CD4-positive, alpha-beta T cell treated with Interleukin-10 for 1 hour (primary cell): ENCODE measurements around the gene KLHDC10.
"Not testable (repeated sequence)": the region's sequence is repeated elsewhere in the genome, so short reads cannot be mapped to it uniquely, and the experiment has no call there.

Source experiments
- DNase-seq: peaks from one replicate; pipeline ENCODE4 v3.0.0-alpha.2; 2020

The KLHDC10 gene

DNA sequence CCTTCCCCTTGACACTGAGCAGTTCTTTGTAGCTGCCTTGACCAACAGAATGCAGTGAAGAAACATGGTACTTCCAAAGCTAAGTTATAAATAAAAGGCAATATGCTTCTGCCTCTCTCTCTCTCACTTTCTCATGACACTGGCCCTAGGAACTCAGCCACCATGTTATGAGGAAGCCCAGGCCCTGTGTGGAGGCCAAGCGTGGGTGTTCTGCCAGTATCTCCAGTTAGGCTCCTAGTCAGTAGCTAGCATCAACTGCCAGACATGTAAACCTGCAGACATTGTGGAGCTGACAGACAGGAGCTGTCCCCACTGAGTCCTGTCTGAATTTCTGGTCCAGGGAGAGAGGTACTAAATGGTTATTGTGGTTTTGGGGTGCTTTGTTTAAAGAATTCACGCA is 89.7 kb downstream of the KLHDC10 start:
- DNase-seq, result no peak

DNA sequence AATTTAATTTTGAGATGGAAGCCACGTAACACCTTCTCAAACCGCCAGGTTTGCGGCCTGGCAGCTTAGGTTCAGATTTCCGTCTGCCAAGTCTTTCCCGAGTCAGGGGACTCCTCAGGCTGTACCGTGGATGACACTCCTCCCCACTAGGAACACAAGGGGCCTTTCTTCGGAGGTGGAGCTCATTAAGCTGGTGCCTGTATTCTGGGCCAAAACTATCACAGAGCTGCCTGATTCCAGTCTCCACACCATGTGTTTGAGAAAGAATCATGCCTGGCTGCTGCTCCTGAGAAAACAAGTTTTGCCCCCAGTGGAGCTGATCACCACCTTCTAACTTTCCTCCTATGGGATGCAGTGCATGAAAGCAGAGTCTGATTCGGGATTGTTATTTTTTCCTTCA is 90.1 kb downstream of the KLHDC10 start:
- no peak for DNase-seq

DNA sequence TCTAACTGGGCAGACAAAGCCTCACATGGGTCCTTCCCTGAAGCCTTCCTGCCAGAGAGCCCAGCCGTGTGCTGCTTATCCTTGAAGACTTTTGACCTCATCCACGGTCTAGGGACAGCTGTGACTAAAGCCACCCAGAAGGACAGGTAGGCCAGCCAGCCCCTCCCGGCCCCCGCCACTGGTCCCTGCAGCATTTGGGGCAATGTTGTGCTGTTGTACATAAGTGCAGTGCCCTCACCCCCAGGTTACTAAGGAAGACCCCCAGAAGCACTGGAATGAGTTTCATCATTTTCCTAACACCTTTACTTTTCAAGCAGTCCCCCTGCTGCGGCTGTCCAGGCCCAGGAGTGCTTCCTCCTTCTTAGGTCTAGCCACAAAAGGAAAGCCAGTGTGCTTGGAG is 91.9 kb downstream of the KLHDC10 start:
- DNase-seq, result no peak

DNA sequence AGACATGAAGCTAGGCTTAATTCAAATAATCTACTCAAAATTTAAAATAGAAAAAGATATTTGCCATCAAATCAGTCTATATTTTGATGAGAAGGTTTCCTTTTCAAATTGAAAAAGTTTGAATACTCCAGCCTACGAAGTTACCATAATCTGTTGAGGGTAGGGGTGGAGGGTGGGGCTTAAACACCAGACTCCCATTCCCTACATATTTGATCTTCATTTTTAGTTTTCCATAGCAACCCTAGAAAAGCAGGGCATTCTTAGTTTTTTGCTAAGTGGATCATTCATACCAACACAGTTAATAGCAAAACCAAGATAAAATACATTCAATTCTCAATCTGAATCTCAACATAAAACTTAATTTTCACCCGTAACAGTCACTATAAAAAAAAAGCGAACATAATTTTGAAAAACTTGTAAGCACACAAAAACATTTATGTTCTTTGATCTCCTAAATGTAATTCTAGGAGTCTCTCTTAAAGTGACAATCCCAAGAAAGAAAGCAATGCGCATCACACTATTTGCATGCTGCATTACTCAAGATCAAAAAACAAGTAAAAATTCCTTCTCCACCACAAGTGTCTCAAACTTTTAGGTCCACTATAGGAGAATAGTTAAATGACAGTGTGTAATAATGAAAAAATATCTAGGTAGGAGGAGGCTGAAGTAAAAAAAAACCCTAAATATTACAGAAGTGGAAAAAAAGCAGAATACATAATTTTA is 104.1 kb downstream of the KLHDC10 start:
- DNase-seq, result no peak

DNA sequence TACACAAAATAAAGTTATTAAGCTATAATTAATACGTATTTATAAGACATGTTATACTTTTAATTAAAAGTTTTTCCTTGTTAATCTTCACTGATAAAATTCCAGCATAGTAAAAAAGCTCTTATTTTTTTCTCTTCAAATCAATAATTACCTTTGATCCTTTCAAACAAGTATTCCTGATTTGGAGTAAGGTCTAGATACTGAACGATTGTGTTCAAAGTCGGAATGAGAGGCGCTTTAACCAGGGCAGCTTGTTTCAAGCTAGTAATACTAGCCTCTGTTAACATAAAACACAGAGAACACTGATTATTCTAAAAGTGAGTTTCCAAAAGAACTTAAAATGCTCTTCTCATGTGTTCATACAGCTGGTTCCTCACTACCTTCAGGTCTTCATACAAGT is 107.9 kb downstream of the KLHDC10 start:
- DNase-seq, result no peak

DNA sequence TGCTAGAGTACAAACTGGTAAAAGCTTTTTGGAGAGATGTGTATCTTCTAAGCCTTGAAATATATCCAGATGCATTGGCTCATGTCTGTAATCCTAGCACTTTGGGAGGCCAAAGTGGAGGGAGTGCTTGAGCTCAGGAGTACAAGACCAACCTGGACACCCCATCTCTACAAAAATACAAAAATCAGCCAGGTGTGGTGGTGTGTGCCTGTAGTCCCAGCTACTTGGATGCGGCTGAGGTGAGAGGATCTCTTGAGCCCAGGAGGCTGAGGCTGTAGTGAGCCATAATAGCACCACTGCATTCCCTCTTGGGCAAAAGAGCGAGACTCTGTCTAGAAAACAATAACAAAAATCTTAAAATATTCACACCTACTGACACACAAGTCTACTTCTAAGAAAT is 109.3 kb downstream of the KLHDC10 start:
- no peak for DNase-seq

DNA sequence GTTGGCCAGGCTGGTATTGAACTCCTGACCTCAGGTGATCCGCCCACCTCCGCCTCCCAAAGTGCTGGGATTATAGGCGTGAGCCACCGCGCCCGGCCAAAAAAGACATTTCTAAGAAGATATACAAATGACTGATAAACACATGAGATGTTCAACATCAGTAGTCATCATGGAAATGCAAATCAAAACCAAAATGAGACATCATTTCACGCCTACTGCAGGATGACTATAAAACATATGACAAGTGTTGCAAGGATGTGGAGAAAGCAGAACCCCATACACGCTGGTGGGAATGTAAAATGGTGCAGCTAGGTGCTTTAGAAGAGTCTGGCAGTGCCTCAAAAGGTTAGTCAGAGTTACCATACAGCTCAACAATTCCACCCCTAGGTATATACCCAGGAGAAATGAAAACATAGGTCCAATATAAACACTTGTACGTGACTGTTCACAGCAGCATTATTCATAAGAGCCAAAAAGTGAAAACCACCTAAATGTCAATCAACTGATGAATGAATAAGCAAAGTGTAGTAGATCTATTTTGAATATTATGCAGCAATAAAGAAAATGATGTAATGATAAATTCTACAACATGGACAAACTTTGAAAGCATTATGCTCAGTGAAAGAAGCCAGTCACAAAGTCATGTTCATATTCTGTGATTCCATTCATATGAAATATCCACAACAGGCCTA is 110.4 kb downstream of the KLHDC10 start:
- no peak for DNase-seq

DNA sequence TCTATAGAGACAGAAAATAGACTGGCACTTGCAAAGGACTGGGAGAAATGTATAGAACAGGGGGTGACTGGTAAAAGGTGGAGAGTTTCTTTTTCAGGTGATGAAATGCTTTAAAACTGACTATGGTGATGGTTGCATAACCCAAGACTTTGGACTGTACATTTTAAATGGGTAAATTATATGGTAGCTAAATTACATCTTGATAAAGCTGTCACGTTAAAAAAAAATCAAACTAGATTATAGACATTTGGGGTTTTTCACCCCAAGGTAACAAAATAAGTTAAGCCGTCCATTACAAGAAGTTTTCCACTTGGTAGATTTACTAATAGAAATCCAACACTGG is 110.9 kb downstream of the KLHDC10 start:
- no peak for DNase-seq

DNA sequence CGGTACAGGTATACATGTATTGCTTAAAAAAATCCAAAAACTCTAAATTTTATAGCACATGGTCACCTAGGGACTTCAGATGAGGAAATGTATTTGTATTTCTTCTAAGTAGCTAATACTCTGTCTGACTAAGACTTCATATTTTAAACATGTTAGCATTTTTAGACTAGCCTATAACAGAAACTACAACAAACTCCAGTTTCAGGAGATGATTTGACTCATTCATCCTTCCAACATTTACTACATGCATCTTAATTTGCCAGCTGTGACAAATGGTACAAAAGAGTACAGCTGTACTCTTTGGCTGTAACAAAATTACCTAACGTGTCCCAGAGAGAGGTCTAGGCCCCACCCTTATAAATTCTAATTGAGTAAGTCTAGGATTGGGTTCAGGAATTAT is 112.7 kb downstream of the KLHDC10 start:
- DNase-seq, result no peak

DNA sequence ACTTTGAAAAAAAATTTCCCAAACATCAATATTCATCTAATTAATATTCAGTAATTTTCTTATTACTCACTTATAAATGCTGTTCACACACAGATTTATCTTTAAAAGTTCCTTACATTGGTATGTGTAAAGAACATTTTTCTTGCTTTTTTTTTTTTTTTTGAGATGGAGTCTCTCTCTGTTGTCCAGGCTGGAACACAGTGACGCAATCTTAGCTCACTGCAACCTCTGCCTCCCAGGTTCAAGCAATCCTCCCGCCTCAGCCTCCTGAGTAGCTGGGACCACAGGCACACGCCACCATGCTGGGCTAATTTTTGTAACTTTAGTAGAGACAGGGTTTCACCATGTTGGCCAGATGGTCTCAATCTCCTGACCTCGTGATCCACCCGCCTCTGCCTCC is 114.0 kb downstream of the KLHDC10 start:
- DNase-seq, result not testable (repeated sequence)
